HEK293 (cell line): ENCODE results near the gene TTLL1.
A peak's percentile ranks its signal among the peaks of the same experiment; 100 is the strongest.

Source experiments
- GFI1B ChIP-seq: fragments of 450-650 bp; formaldehyde crosslinking; IDR thresholded peaks from 2 replicates; pipeline ENCODE4 v1.5.1; 2016; ENCODE audit warnings: missing biosample characterization, missing genetic modification characterization
- HOXA7 ChIP-seq: sonication (generic); formaldehyde crosslinking; IDR thresholded peaks from 2 replicates; pipeline ENCODE4 v1.8.1; 2022; ENCODE audit warnings: missing genetic modification reagents, borderline replicate concordance
- HOXD13 ChIP-seq: sonication (generic); formaldehyde crosslinking; IDR thresholded peaks from 2 replicates; pipeline ENCODE4 v1.8.0; 2022; ENCODE audit warnings: missing genetic modification reagents, borderline replicate concordance
- KLF8 ChIP-seq: fragments of 450-650 bp; formaldehyde crosslinking; IDR thresholded peaks from 2 replicates; pipeline ENCODE4 v1.5.1; 2016; ENCODE audit warnings: missing biosample characterization, missing genetic modification characterization
- MEIS1 ChIP-seq: sonication (generic); formaldehyde crosslinking; IDR thresholded peaks from 2 replicates; pipeline ENCODE4 v1.8.1; 2022; ENCODE audit warnings: missing genetic modification reagents, mild to moderate bottlenecking, borderline replicate concordance
- SCRT1 ChIP-seq: fragments of 450-650 bp; formaldehyde crosslinking; IDR thresholded peaks from 2 replicates; pipeline ENCODE4 v1.5.1; 2016; ENCODE audit warnings: missing biosample characterization, missing genetic modification characterization, borderline replicate concordance
- WT1 ChIP-seq: fragments of 450-650 bp; formaldehyde crosslinking; IDR thresholded peaks from 2 replicates; pipeline ENCODE4 v1.5.1; 2016; ENCODE audit warnings: missing biosample characterization, missing genetic modification characterization
- ZFP69B ChIP-seq: fragments of 450-650 bp; formaldehyde crosslinking; IDR thresholded peaks from 2 replicates; pipeline ENCODE4 v1.5.1; 2016; ENCODE audit warnings: missing biosample characterization, missing genetic modification characterization
- ZNF266 ChIP-seq: fragments of 450-650 bp; formaldehyde crosslinking; IDR thresholded peaks from 2 replicates; pipeline ENCODE4 v1.5.1; 2016; ENCODE audit warnings: missing biosample characterization, missing genetic modification characterization, low read depth
- ZNF354C ChIP-seq: fragments of 450-650 bp; formaldehyde crosslinking; IDR thresholded peaks from 2 replicates; pipeline ENCODE4 v1.5.1; 2016; ENCODE audit warnings: missing biosample characterization, missing genetic modification characterization, low read depth, borderline replicate concordance
- ZNF48 ChIP-seq: fragments of 450-650 bp; formaldehyde crosslinking; IDR thresholded peaks from 2 replicates; pipeline ENCODE4 v1.5.1; 2016; ENCODE audit warnings: missing biosample characterization, missing genetic modification characterization
- ZNF514 ChIP-seq: fragments of 450-650 bp; formaldehyde crosslinking; IDR thresholded peaks from 2 replicates; pipeline ENCODE4 v1.5.1; 2016; ENCODE audit warnings: missing biosample characterization, missing genetic modification characterization
- ZNF548 ChIP-seq: fragments of 450-650 bp; formaldehyde crosslinking; IDR thresholded peaks from 2 replicates; pipeline ENCODE4 v1.5.1; 2016; ENCODE audit warnings: missing biosample characterization, missing genetic modification characterization
- ZNF560 ChIP-seq: fragments of 450-650 bp; formaldehyde crosslinking; IDR thresholded peaks from 2 replicates; pipeline ENCODE4 v1.5.1; 2017; ENCODE audit warnings: missing biosample characterization, missing genetic modification characterization, borderline replicate concordance
- ZNF596 ChIP-seq: fragments of 450-650 bp; IDR thresholded peaks from 2 replicates; pipeline ENCODE4 v1.5.0; 2018; ENCODE audit warnings: missing biosample characterization, mild to moderate bottlenecking, missing genetic modification characterization, moderate library complexity
- ZNF658 ChIP-seq: fragments of 450-650 bp; formaldehyde crosslinking; IDR thresholded peaks from 2 replicates; pipeline ENCODE4; 2016; ENCODE audit warnings: missing biosample characterization, missing genetic modification characterization
- ZNF664 ChIP-seq: fragments of 450-650 bp; formaldehyde crosslinking; IDR thresholded peaks from 2 replicates; pipeline ENCODE4 v1.5.1; 2016; ENCODE audit warnings: missing biosample characterization, missing genetic modification characterization
- ZNF76 ChIP-seq: fragments of 450-650 bp; formaldehyde crosslinking; IDR thresholded peaks from 2 replicates; pipeline ENCODE4; 2016; ENCODE audit warnings: low read depth, missing biosample characterization, missing genetic modification characterization, borderline replicate concordance
- ZSCAN23 ChIP-seq: fragments of 450-650 bp; formaldehyde crosslinking; IDR thresholded peaks from 2 replicates; pipeline ENCODE4 v1.5.1; 2016; ENCODE audit warnings: missing biosample characterization, missing genetic modification characterization
- TF ChIP-seq, protein P1 (sequence below): fragments of 450-650 bp; formaldehyde crosslinking; IDR thresholded peaks from 2 replicates; pipeline ENCODE4 v1.5.1; 2016; ENCODE audit warnings: missing biosample characterization, missing genetic modification characterization
- TF ChIP-seq, protein P2 (sequence below): fragments of 450-650 bp; formaldehyde crosslinking; IDR thresholded peaks from 2 replicates; pipeline ENCODE4 v1.5.1; 2017; ENCODE audit warnings: missing biosample characterization, missing genetic modification characterization
- TF ChIP-seq, protein P3 (sequence below): fragments of 450-650 bp; formaldehyde crosslinking; IDR thresholded peaks from 2 replicates; pipeline ENCODE4 v1.5.1; 2017; ENCODE audit warnings: missing biosample characterization, mild to moderate bottlenecking, missing genetic modification characterization, moderate library complexity
- TF ChIP-seq, protein P4 (sequence below): fragments of 450-650 bp; formaldehyde crosslinking; IDR thresholded peaks from 2 replicates; pipeline ENCODE4 v1.5.1; 2017; ENCODE audit warnings: missing biosample characterization, missing genetic modification characterization
- TF ChIP-seq, protein P5 (sequence below): fragments of 450-650 bp; formaldehyde crosslinking; IDR thresholded peaks from 2 replicates; pipeline ENCODE4 v1.5.1; 2017; ENCODE audit warnings: missing biosample characterization, missing genetic modification characterization
- TF ChIP-seq, protein P6 (sequence below): fragments of 450-650 bp; formaldehyde crosslinking; IDR thresholded peaks from 2 replicates; pipeline ENCODE4 v1.5.1; 2016; ENCODE audit warnings: missing biosample characterization, missing genetic modification characterization
- TF ChIP-seq, protein P7 (sequence below): fragments of 450-650 bp; formaldehyde crosslinking; IDR thresholded peaks from 2 replicates; pipeline ENCODE4 v1.5.1; 2017; ENCODE audit warnings: missing biosample characterization, missing genetic modification characterization

Gene TTLL1

DNA sequence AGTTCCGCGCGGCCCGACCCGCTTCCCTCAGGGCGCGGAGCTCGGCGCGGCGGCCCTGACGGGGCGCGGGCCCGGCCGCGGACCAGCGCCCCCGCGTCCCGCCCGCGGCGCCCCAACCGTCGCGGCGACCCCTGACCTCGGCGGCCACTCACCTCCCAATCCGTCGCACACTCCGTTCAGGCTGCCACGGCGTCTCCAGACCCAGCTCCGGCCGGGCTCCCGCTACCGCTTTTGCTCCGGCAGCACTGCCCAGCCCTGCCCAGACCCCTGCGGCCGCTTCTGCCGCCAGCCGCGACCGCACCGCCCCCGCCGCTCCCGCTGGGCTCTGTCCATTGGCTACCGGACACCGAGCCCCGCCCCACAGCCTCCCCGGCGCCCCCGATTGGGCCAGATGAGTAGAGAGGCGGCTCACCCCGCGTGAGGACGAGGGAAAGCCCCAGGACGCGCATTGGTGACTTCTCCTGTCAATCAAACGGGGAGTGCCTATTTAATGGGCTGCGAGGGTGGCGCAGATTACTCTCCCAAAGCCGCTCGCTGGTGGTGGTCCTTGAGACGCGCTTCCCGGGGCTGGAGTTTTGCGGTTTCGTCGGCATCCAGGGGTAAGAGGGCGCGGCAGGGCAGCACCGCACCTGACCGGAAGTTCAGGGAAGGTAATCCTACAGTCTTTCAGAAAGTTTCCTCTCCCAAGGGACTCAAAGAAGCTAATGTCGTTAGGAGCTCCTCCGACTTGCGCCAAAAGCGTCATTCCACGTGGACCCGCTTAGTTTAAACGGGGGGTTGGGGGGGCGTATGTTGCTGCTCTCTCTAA is 74.1 kb downstream of the TTLL1 start, which contains the start of gene PACSIN2 (continued):
- TF ChIP-seq, protein P1, sequence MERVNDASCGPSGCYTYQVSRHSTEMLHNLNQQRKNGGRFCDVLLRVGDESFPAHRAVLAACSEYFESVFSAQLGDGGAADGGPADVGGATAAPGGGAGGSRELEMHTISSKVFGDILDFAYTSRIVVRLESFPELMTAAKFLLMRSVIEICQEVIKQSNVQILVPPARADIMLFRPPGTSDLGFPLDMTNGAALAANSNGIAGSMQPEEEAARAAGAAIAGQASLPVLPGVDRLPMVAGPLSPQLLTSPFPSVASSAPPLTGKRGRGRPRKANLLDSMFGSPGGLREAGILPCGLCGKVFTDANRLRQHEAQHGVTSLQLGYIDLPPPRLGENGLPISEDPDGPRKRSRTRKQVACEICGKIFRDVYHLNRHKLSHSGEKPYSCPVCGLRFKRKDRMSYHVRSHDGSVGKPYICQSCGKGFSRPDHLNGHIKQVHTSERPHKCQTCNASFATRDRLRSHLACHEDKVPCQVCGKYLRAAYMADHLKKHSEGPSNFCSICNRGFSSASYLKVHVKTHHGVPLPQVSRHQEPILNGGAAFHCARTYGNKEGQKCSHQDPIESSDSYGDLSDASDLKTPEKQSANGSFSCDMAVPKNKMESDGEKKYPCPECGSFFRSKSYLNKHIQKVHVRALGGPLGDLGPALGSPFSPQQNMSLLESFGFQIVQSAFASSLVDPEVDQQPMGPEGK (tag by site-specific recombination) = no peak; the same call in 1 of the 2 replicates
- TF ChIP-seq, protein P2, sequence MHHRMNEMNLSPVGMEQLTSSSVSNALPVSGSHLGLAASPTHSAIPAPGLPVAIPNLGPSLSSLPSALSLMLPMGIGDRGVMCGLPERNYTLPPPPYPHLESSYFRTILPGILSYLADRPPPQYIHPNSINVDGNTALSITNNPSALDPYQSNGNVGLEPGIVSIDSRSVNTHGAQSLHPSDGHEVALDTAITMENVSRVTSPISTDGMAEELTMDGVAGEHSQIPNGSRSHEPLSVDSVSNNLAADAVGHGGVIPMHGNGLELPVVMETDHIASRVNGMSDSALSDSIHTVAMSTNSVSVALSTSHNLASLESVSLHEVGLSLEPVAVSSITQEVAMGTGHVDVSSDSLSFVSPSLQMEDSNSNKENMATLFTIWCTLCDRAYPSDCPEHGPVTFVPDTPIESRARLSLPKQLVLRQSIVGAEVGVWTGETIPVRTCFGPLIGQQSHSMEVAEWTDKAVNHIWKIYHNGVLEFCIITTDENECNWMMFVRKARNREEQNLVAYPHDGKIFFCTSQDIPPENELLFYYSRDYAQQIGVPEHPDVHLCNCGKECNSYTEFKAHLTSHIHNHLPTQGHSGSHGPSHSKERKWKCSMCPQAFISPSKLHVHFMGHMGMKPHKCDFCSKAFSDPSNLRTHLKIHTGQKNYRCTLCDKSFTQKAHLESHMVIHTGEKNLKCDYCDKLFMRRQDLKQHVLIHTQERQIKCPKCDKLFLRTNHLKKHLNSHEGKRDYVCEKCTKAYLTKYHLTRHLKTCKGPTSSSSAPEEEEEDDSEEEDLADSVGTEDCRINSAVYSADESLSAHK (tag by site-specific recombination) = peak; percentile 82
- TF ChIP-seq HOXD13 (CRISPR knock-in tag) (no peak), GFI1B (no peak), ZNF354C (tag by site-specific recombination) (no peak), ZNF560 (tag by site-specific recombination) (no peak), ZNF664 (tag by site-specific recombination) (no peak), ZFP69B (tag by site-specific recombination) (peak; percentile 76), ZNF548 (no peak), ZNF76 (tag by site-specific recombination) (no peak), ZNF596 (tag by site-specific recombination) (no peak), ZNF48 (no peak), HOXA7 (CRISPR knock-in tag) (no peak), ZNF266 (no peak), SCRT1 (no peak), MEIS1 (CRISPR knock-in tag) (no peak), WT1 (tag by site-specific recombination) (no peak), ZNF514 (tag by site-specific recombination) (no peak), ZNF658 (no peak), ZSCAN23 (tag by site-specific recombination) (no peak), KLF8 (tag by site-specific recombination) (peak; percentile 69; the same call in 1 of the 2 replicates)
- TF ChIP-seq, protein P3, sequence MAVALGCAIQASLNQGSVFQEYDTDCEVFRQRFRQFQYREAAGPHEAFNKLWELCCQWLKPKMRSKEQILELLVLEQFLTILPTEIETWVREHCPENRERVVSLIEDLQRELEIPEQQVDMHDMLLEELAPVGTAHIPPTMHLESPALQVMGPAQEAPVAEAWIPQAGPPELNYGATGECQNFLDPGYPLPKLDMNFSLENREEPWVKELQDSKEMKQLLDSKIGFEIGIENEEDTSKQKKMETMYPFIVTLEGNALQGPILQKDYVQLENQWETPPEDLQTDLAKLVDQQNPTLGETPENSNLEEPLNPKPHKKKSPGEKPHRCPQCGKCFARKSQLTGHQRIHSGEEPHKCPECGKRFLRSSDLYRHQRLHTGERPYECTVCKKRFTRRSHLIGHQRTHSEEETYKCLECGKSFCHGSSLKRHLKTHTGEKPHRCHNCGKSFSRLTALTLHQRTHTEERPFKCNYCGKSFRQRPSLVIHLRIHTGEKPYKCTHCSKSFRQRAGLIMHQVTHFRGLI (tag by site-specific recombination) = no peak
- TF ChIP-seq, protein P4, sequence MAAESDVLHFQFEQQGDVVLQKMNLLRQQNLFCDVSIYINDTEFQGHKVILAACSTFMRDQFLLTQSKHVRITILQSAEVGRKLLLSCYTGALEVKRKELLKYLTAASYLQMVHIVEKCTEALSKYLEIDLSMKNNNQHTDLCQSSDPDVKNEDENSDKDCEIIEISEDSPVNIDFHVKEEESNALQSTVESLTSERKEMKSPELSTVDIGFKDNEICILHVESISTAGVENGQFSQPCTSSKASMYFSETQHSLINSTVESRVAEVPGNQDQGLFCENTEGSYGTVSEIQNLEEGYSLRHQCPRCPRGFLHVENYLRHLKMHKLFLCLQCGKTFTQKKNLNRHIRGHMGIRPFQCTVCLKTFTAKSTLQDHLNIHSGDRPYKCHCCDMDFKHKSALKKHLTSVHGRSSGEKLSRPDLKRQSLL (tag by site-specific recombination) = no peak
- TF ChIP-seq, protein P5, sequence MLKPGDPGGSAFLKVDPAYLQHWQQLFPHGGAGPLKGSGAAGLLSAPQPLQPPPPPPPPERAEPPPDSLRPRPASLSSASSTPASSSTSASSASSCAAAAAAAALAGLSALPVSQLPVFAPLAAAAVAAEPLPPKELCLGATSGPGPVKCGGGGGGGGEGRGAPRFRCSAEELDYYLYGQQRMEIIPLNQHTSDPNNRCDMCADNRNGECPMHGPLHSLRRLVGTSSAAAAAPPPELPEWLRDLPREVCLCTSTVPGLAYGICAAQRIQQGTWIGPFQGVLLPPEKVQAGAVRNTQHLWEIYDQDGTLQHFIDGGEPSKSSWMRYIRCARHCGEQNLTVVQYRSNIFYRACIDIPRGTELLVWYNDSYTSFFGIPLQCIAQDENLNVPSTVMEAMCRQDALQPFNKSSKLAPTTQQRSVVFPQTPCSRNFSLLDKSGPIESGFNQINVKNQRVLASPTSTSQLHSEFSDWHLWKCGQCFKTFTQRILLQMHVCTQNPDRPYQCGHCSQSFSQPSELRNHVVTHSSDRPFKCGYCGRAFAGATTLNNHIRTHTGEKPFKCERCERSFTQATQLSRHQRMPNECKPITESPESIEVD (tag by site-specific recombination) = no peak
- TF ChIP-seq, protein P6, sequence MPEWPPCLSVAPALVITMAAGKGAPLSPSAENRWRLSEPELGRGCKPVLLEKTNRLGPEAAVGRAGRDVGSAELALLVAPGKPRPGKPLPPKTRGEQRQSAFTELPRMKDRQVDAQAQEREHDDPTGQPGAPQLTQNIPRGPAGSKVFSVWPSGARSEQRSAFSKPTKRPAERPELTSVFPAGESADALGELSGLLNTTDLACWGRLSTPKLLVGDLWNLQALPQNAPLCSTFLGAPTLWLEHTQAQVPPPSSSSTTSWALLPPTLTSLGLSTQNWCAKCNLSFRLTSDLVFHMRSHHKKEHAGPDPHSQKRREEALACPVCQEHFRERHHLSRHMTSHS (tag by site-specific recombination) = no peak
- TF ChIP-seq, protein P7, sequence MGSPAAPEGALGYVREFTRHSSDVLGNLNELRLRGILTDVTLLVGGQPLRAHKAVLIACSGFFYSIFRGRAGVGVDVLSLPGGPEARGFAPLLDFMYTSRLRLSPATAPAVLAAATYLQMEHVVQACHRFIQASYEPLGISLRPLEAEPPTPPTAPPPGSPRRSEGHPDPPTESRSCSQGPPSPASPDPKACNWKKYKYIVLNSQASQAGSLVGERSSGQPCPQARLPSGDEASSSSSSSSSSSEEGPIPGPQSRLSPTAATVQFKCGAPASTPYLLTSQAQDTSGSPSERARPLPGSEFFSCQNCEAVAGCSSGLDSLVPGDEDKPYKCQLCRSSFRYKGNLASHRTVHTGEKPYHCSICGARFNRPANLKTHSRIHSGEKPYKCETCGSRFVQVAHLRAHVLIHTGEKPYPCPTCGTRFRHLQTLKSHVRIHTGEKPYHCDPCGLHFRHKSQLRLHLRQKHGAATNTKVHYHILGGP (tag by site-specific recombination) = no peak
- TF ChIP-seq, all 188 proteins: peak for 40
